Esophagus squamous epithelium (tissue), 5 donors: ENCODE measurements around the gene NFATC2. TPM values are rescaled to one million over a fixed set of nuclear protein-coding genes. Genes with fewer than 3 reads are reported as not detected.

Experiments
- DNase-seq: peaks from one replicate; lab custom pipeline; 2025; lab: John Stamatoyannopoulos, UW
- H3K27ac ChIP-seq, 4 donors: fragments of 200-600 bp; sonication (generic); one replicate each; pipeline ENCODE4 v1.5.1; 2016 to 2019; ENCODE audit warnings: mild to moderate bottlenecking in 1 of 4
- H3K27me3 ChIP-seq, 4 donors: fragments of 200-600 bp; sonication (generic); 1 replicate in 3 of 4; 2 replicates in 1 of 4; pipeline versions ENCODE4 v1.5.1 to v1.6.0; 2017 to 2021; ENCODE audit warnings: antibody characterized with exemption in 1 of 4
- H3K36me3 ChIP-seq, 3 donors: fragments of 200-600 bp; sonication (generic); one replicate each; pipeline ENCODE4 v1.5.1; 2016 to 2019
- H3K4me1 ChIP-seq, 3 donors: fragments of 200-600 bp; sonication (generic); one replicate each; pipeline ENCODE4 v1.5.1; 2017 to 2019
- H3K4me3 ChIP-seq, 4 donors: fragments of 200-600 bp; sonication (generic); 1 replicate in 3 of 4; 2 replicates in 1 of 4; pipeline ENCODE4 v1.5.1; 2016 to 2019; ENCODE audit warnings: mild to moderate bottlenecking in 2 of 4, moderate library complexity in 1 of 4
- H3K9me3 ChIP-seq, 3 donors: fragments of 200-600 bp; sonication (generic); one replicate each; pipeline ENCODE4 v1.5.1; 2016 to 2019
- POLR2A ChIP-seq, 4 donors: fragments of 450-650 bp; IDR thresholded peaks; one replicate each; pipeline ENCODE4 v1.6.1; 2017; ENCODE audit warnings: antibody characterized with exemption in 4 of 4, mild to moderate bottlenecking in 4 of 4, moderate library complexity in 3 of 4
- WGBS, 2 donors: methylation state at CpG; one replicate each; pipeline ENCODE4 v1.1.5; 2018; 5-methylcytosine and 5-hydroxymethylcytosine counted together
- intact Hi-C: fragments of 100-400 bp; cut with DNase I; formaldehyde crosslinking; loops from one replicate; pipeline ENCODE4 v1.15.0; 2022
- total RNA-seq, 4 donors: library from RNA; depleted of rRNA; stranded (reverse); fragments of >200 nt; gene quantifications; one replicate each; pipeline ENCODE4 v1.1.0, GENCODE V29; 2016
- TF ChIP-seq, protein P1 (sequence below), 6 experiments: fragments of 450-650 bp in 4 of 6; fragments of 200-600 bp in 2 of 6; sonication (generic) in 2 of 6; IDR thresholded peaks; one replicate each; pipeline ENCODE4 v1.5.1; 2016 to 2019; ENCODE audit warnings: antibody characterized with exemption in 6 of 6, mild to moderate bottlenecking in 4 of 6, moderate library complexity in 4 of 6
- donor health status: DM: yes; HTN: yes; CAD: no.

The NFATC2 gene
- total RNA-seq, 4 donors from 2014 or later: 0.83 to 6.7 (median 1.4) TPM

- DNase-seq: no peak
- H3K36me3 ChIP-seq: peaks cover 0 to 7% (median 0%) of the 10 kb centered on the region in 3 donors
- H3K27me3 ChIP-seq: no peaks in the 10 kb centered on the region
- H3K4me3 ChIP-seq: no peak overlapping the region
- H3K4me1 ChIP-seq: peaks cover 15 to 42% (median 19%) of the 10 kb centered on the region in 3 donors
- TF ChIP-seq POLR2A (IDR thresholded peaks at IDR 0.05): no peak
- TF ChIP-seq, protein P1, sequence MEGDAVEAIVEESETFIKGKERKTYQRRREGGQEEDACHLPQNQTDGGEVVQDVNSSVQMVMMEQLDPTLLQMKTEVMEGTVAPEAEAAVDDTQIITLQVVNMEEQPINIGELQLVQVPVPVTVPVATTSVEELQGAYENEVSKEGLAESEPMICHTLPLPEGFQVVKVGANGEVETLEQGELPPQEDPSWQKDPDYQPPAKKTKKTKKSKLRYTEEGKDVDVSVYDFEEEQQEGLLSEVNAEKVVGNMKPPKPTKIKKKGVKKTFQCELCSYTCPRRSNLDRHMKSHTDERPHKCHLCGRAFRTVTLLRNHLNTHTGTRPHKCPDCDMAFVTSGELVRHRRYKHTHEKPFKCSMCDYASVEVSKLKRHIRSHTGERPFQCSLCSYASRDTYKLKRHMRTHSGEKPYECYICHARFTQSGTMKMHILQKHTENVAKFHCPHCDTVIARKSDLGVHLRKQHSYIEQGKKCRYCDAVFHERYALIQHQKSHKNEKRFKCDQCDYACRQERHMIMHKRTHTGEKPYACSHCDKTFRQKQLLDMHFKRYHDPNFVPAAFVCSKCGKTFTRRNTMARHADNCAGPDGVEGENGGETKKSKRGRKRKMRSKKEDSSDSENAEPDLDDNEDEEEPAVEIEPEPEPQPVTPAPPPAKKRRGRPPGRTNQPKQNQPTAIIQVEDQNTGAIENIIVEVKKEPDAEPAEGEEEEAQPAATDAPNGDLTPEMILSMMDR (IDR thresholded peaks at IDR 0.05): no peak
- H3K27ac ChIP-seq: no peak overlapping the region
- H3K9me3 ChIP-seq: no peaks in the 10 kb centered on the region
- WGBS, 2 donors: 95 to 100% methylated on average over 5 to 6 of the region's 8 CpGs
- intact Hi-C loops: no loop called here
These were observed 81.2 kb downstream of the NFATC2 start for GRCh38 chr20:51461306-51461705.

DNA sequence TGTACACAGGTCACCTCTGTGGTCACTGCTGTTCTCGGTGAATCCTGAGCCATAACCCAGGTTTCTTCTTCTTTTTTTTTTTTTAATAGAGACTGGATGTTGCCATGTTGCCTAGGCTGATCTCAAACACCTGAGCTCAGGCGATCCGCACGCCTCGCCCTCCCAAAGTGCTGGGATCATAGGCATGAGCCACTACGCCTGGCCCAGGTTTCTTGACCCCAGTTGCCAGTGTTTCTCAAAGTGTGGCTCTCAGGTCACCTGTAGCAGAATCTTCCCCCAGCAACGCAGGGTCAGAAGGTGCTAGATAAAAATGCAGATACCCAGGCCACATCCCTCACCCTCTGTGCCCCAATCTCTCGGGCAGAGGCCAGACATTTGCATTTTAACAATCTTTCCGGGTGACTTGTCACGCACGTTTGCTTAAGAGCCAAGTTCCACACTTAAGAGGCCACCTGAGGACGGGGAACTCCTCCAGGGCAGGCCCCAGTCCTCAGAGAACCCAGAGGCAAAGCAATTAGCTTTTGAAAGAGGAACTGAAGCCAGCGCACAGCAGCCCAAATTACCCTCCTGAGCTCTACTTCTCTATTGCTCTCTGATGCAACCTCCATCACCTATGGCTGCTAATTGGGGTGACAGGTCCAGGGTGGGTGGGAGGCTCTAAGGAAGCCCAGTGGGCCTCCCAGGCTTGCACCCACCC, 81.8 kb downstream of the NFATC2 start:
- intact Hi-C loops: no loop called here
- Histone ChIP-seq H3K27ac (no peak overlapping the region), H3K9me3 (no peaks in the 10 kb centered on the region), H3K27me3 (no peaks in the 10 kb centered on the region), H3K4me1 (peaks cover 15 to 44% (median 23%) of the 10 kb centered on the region in 3 donors), H3K36me3 (peaks cover 0 to 7% (median 0%) of the 10 kb centered on the region in 3 donors), H3K4me3 (no peak overlapping the region)
- TF ChIP-seq, protein P1 (IDR thresholded peaks at IDR 0.05): no peak
- no peak for TF ChIP-seq POLR2A (IDR thresholded peaks at IDR 0.05)
- DNase-seq: no peak
- WGBS, 2 donors: 79 to 84% methylated on average over 8 to 12 of the region's 13 CpGs

DNA sequence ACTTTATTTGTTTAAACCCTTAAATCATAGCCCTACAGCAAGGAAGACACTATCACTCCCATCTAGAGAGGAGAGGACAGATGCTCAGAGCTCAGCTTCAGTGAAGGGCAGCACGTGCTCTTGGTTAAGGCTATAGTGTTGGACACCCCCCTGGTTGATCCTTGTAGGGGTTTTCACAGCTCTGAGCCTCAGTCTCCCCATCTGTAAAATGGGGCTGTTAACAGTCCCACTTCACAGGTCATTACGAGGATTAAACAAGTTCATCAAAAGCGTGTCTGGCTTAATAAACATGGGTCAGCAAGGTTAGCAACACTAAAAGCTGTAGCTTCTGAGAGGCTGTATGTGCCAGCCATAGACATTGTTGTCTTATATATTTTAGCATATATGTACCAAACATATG, 82.4 kb downstream of the NFATC2 start:
- Histone ChIP-seq H3K36me3 (peaks cover 0 to 7% (median 0%) of the 10 kb centered on the region in 3 donors), H3K4me3 (no peak overlapping the region), H3K9me3 (no peaks in the 10 kb centered on the region), H3K27ac (no peak overlapping the region), H3K4me1 (peaks cover 15 to 47% (median 23%) of the 10 kb centered on the region in 3 donors), H3K27me3 (no peaks in the 10 kb centered on the region)
- intact Hi-C loops: no loop called here
- DNase-seq: no peak
- no peak for TF ChIP-seq POLR2A (IDR thresholded peaks at IDR 0.05)
- TF ChIP-seq, protein P1 (IDR thresholded peaks at IDR 0.05): no peak
- 95 to 96% methylated on average over 3 of the region's 3 CpGs for WGBS, 2 donors

DNA sequence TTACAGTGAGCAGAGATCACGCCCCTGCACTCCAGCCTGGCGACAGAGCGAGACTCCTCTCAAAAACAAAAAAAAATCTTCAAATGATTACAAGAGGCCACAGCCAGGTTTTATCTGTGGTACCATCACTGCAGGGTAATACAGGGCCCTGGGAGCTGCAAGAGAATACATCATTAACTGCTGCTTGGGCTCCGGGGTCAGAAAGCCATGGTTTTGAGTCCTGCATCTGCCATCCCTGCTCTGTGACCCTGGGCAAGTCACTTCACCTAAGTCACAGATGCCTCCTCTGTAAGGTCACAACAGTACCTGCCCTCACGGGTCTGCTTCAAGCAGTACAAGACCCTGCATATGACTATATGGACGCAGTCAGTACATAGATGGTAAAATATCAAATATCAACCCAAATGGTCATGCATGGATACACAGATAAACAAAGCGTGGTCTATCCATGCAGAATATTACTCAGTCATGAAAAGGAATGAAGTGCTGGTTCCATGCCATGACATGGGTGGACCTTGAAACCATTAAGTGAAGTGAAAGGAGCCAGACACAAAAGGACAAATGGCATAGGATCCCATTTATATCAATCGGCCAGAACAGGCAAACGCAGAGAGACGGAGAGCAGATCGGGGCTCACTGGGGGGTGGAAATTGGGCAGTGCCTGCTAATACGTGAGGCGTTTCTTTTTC, 83.6 kb downstream of the NFATC2 start:
- intact Hi-C loops: no loop called here
- peaks cover 0 to 16% (median 0%) of the 10 kb centered on the region in 3 donors for H3K36me3 ChIP-seq
- no peaks in the 10 kb centered on the region for H3K9me3 ChIP-seq
- TF ChIP-seq, protein P1 (IDR thresholded peaks at IDR 0.05): no peak
- no peak for TF ChIP-seq POLR2A (IDR thresholded peaks at IDR 0.05)
- WGBS, 2 donors: 90 to 94% methylated on average over 13 of the region's 13 CpGs
- H3K4me1 ChIP-seq: peaks cover 15 to 49% (median 23%) of the 10 kb centered on the region in 3 donors
- H3K4me3 ChIP-seq: no peak overlapping the region
- no peak overlapping the region for H3K27ac ChIP-seq
- H3K27me3 ChIP-seq: no peaks in the 10 kb centered on the region
- no peak for DNase-seq

DNA sequence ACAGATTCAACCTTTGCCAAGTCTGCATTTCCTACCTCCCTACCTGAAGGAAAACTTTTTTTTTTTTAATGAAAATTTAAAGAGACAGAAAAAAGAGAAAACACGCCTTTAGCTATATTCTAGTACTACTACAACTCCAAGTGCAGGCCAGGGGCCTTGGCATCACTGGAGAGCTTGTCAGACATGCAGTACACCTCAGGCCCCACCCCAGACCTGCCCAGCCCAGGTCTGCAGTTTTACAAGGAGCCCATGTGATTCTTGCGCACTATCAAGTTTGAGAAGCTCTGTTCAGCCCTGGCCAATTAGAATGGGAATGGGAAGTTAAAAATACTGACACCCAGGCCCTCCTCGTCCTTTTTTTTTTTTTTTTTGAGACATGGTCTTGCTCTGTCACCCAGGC, 85.0 kb downstream of the NFATC2 start:
- intact Hi-C loops: no loop called here
- Histone ChIP-seq H3K9me3 (no peaks in the 10 kb centered on the region), H3K4me3 (no peak overlapping the region), H3K36me3 (peaks cover 0 to 23% (median 0%) of the 10 kb centered on the region in 3 donors), H3K27me3 (no peaks in the 10 kb centered on the region), H3K4me1 (peaks cover 15 to 35% (median 23%) of the 10 kb centered on the region in 3 donors), H3K27ac (peak overlapping the region; percentile 68 to 90 (median 88))
- TF ChIP-seq POLR2A (IDR thresholded peaks at IDR 0.05): no peak
- TF ChIP-seq, protein P1 (IDR thresholded peaks at IDR 0.05): no peak
- DNase-seq: no peak
- WGBS, 2 donors: 32 to 48% methylated on average over 3 of the region's 3 CpGs
